T-helper 17 cell (primary cell): ENCODE data around the gene ADGRD2. TPM values are rescaled to one million over a fixed set of nuclear protein-coding genes. Genes with fewer than 3 reads are reported as not detected.

ENCODE experiments used
- ATAC-seq: fragments of 150-1000 bp; cut with Tn5 transposase; 2 replicates; pipeline ENCODE4 v1.10.0; 2021; ENCODE audit warnings: mild to moderate bottlenecking, moderate library complexity
- DNase-seq, 3 donors: peaks; one replicate each; pipeline versions ENCODE4 v3.0.0 to v3.0.0-alpha.2; 2020 to 2021
- H3K9me3 ChIP-seq: one replicate; pipeline ENCODE4 v1.7.0; 2013; ENCODE audit warnings: low read length, mild to moderate bottlenecking; ENCODE audit not compliant: control insufficient read depth, poor library complexity, severe bottlenecking
- H3K27ac Mint-ChIP-seq: one replicate; pipeline ENCODE4 v1.8.0; 2022; ENCODE audit warnings: mild to moderate bottlenecking, moderate library complexity, mixed read lengths
- H3K27me3 Mint-ChIP-seq: one replicate; pipeline ENCODE4 v1.8.0; 2022; ENCODE audit warnings: mixed read lengths
- H3K36me3 Mint-ChIP-seq: one replicate; pipeline ENCODE4 v1.8.0; 2022; ENCODE audit warnings: low read depth, mixed read lengths
- H3K4me1 Mint-ChIP-seq: one replicate; pipeline ENCODE4 v1.8.0; 2022; ENCODE audit warnings: mild to moderate bottlenecking, mixed read lengths
- H3K4me3 Mint-ChIP-seq: one replicate; pipeline ENCODE4 v1.8.0; 2022; ENCODE audit warnings: mild to moderate bottlenecking, moderate library complexity, mixed read lengths
- total RNA-seq, 4 donors: library from RNA in 2 of 4; stranded (reverse) in 2 of 4; gene quantifications; one replicate each; pipeline ENCODE4 v1.2.3 and lab custom pipeline; 2022 to 2026

The ADGRD2 gene
- total RNA-seq, 2 donors from 2014 or later, result not detected

DNA sequence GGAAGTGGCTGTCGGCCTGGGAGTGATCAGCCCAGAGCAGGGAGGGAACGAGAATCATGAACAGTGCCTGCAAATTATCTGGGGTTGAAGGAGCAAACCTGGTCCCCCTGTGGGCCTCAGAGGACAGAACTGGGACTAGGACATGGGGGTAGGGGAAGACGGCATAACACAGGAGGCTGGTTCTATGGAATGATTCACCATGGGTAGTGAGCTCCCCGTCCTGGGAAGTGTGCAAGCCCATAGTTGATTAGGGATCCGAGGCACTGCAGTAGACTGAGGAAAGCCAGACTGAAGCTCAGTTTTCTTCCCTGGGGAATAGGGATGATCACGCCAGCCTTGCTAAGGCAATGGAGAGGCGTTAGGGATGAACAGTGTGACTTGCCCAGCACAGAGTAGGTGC lies 5.6 kb downstream of the ADGRD2 start:
- no peaks in the 10 kb centered on the region for H3K4me1 Mint-ChIP-seq
- no peak overlapping the region for H3K4me3 Mint-ChIP-seq
- H3K27ac Mint-ChIP-seq, result no peak overlapping the region
- no peak for DNase-seq
- no peaks in the 10 kb centered on the region for H3K9me3 ChIP-seq
- no peak for ATAC-seq
- H3K27me3 Mint-ChIP-seq, result peaks cover 16% of the 10 kb centered on the region
- H3K36me3 Mint-ChIP-seq, result no peaks in the 10 kb centered on the region

DNA sequence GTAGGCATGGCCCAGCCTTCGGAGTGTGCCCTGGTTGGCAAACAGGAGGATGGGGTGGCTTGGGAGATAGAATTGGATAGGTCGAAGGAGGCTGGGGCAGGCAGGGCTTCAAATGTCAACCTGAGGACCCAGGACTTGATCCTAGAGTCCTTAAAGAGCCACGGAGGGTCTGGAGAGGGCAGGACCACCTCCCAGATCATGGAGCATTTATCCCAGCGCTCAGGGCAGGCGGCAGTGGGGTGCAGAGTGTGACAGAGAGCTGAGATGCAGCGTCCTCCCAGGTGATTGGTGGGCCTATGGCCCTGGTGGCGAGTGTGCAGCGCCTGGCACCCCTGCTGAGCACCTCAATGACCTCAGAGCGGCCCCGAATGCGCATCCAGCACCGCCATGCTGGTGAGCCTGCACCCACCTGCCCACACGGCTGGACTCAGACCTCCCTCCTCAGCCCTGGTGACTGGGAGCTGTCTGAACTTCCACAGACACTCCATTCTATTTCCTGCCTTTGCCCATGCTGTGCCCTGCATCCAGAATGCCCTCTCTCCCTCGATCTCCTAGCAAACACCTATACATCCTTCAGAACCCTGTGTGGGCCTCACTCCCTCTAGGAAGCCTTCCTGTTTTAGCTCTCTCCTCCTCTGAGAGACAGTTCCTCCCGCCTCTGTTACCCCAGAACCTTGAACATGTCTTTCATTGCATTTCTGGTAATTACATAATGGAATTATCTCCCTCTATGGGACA lies 6.3 kb downstream of the ADGRD2 start:
- H3K4me1 Mint-ChIP-seq, result no peaks in the 10 kb centered on the region
- H3K27me3 Mint-ChIP-seq, result peaks cover 9% of the 10 kb centered on the region
- H3K4me3 Mint-ChIP-seq, result no peak overlapping the region
- ATAC-seq, result no peak
- DNase-seq, result no peak
- H3K27ac Mint-ChIP-seq, result no peak overlapping the region
- H3K9me3 ChIP-seq, result no peaks in the 10 kb centered on the region
- no peaks in the 10 kb centered on the region for H3K36me3 Mint-ChIP-seq

- Mint-ChIP-seq H3K4me3 (no peak overlapping the region), H3K36me3 (no peaks in the 10 kb centered on the region), H3K27me3 (peaks cover 5% of the 10 kb centered on the region), H3K4me1 (no peaks in the 10 kb centered on the region), H3K27ac (no peak overlapping the region)
- no peak for DNase-seq
- no peak for ATAC-seq
- H3K9me3 ChIP-seq, result no peaks in the 10 kb centered on the region
These were observed 7.0 kb downstream of the ADGRD2 start for GRCh38 chr9:124457079-124457886.

- DNase-seq, result no peak
- no peak for ATAC-seq
- Mint-ChIP-seq H3K36me3 (no peaks in the 10 kb centered on the region), H3K4me1 (no peaks in the 10 kb centered on the region), H3K4me3 (no peak overlapping the region), H3K27me3 (no peaks in the 10 kb centered on the region), H3K27ac (no peak overlapping the region)
- no peaks in the 10 kb centered on the region for H3K9me3 ChIP-seq
These were observed 7.7 kb downstream of the ADGRD2 start for GRCh38 chr9:124457887-124458431.

GRCh38 chr9:124458441-124458840 lies 8.2 kb downstream of the ADGRD2 start:
- ATAC-seq, result no peak
- DNase-seq, result no peak
- no peaks in the 10 kb centered on the region for H3K9me3 ChIP-seq
- H3K4me3 Mint-ChIP-seq, result no peak overlapping the region
- H3K27ac Mint-ChIP-seq, result no peak overlapping the region
- H3K27me3 Mint-ChIP-seq, result no peaks in the 10 kb centered on the region
- H3K36me3 Mint-ChIP-seq, result no peaks in the 10 kb centered on the region
- H3K4me1 Mint-ChIP-seq, result no peaks in the 10 kb centered on the region

GRCh38 chr9:124462739-124463138 lies 12.5 kb downstream of the ADGRD2 start:
- DNase-seq (no peak), ATAC-seq (no peak)
- H3K9me3 ChIP-seq, result no peaks in the 10 kb centered on the region
- no peak overlapping the region for H3K27ac Mint-ChIP-seq
- no peaks in the 10 kb centered on the region for H3K36me3 Mint-ChIP-seq
- H3K27me3 Mint-ChIP-seq, result peaks cover 13% of the 10 kb centered on the region
- no peak overlapping the region for H3K4me3 Mint-ChIP-seq
- no peaks in the 10 kb centered on the region for H3K4me1 Mint-ChIP-seq

GRCh38 chr9:124465736-124466135 lies 15.5 kb downstream of the ADGRD2 start:
- no peaks in the 10 kb centered on the region for H3K9me3 ChIP-seq
- DNase-seq (no peak), ATAC-seq (no peak)
- Mint-ChIP-seq H3K36me3 (no peaks in the 10 kb centered on the region), H3K4me3 (no peak overlapping the region), H3K27me3 (peaks cover 21% of the 10 kb centered on the region), H3K4me1 (no peaks in the 10 kb centered on the region), H3K27ac (no peak overlapping the region)

DNA sequence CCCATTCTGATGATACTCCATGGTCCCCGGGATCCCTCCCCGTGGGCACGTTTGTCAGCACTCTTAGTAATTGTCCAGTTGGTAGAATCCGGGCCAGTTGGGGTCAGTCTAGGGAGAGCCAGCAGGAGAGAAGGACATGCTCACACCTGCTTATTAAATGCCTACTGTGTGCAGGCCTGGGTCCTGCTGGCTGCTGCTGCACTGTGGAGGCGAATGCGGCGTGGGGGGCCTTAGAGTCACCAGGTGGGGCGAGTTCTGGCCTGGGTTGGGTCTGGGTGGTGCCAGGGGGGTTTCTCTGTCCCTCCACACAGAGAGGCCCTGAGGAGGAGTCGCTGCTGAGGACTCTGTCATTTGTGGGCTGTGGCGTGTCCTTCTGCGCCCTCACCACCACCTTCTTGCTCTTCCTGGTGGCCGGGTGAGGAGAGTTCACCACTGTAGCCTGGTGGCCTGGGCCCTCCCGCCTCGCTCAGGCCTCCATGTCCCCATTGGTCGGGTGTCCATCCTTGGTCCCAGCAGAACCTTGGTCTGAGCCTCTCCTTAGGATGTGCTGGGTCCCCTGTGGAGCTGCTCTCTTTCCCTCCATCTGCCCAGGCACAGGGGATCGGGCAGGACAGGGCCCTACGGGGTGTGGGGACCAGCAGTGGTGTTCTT lies 17.3 kb downstream of the ADGRD2 start:
- no peak overlapping the region for H3K4me3 Mint-ChIP-seq
- no peak for DNase-seq
- H3K4me1 Mint-ChIP-seq, result no peaks in the 10 kb centered on the region
- H3K27ac Mint-ChIP-seq, result no peak overlapping the region
- H3K9me3 ChIP-seq, result no peaks in the 10 kb centered on the region
- H3K27me3 Mint-ChIP-seq, result peaks cover 28% of the 10 kb centered on the region
- H3K36me3 Mint-ChIP-seq, result peaks cover 4% of the 10 kb centered on the region
- ATAC-seq, result no peak

- Mint-ChIP-seq H3K4me1 (peaks cover 2% of the 10 kb centered on the region), H3K27me3 (peaks cover 34% of the 10 kb centered on the region), H3K27ac (no peak overlapping the region), H3K4me3 (no peak overlapping the region), H3K36me3 (peaks cover 4% of the 10 kb centered on the region)
- no peak for ATAC-seq
- no peaks in the 10 kb centered on the region for H3K9me3 ChIP-seq
- no peak for DNase-seq
These were observed 17.9 kb downstream of the ADGRD2 start for GRCh38 chr9:124468061-124468740.

- peaks cover 39% of the 10 kb centered on the region for H3K27me3 Mint-ChIP-seq
- H3K27ac Mint-ChIP-seq, result no peak overlapping the region
- H3K36me3 Mint-ChIP-seq, result peaks cover 4% of the 10 kb centered on the region
- no peak for ATAC-seq
- no peaks in the 10 kb centered on the region for H3K9me3 ChIP-seq
- no peak for DNase-seq
- H3K4me1 Mint-ChIP-seq, result peaks cover 2% of the 10 kb centered on the region
- H3K4me3 Mint-ChIP-seq, result no peak overlapping the region
These were observed 19.0 kb downstream of the ADGRD2 start for GRCh38 chr9:124469011-124469832.

GRCh38 chr9:124470306-124470705 lies 20.1 kb downstream of the ADGRD2 start:
- Mint-ChIP-seq H3K27me3 (peaks cover 37% of the 10 kb centered on the region), H3K36me3 (peaks cover 4% of the 10 kb centered on the region), H3K4me1 (peaks cover 2% of the 10 kb centered on the region), H3K27ac (no peak overlapping the region), H3K4me3 (no peak overlapping the region)
- DNase-seq, result no peak
- H3K9me3 ChIP-seq, result no peaks in the 10 kb centered on the region
- no peak for ATAC-seq

- no peak overlapping the region for H3K27ac Mint-ChIP-seq
- no peak for DNase-seq
- peaks cover 33% of the 10 kb centered on the region for H3K27me3 Mint-ChIP-seq
- H3K9me3 ChIP-seq, result no peaks in the 10 kb centered on the region
- peaks cover 4% of the 10 kb centered on the region for H3K36me3 Mint-ChIP-seq
- H3K4me1 Mint-ChIP-seq, result peaks cover 2% of the 10 kb centered on the region
- no peak for ATAC-seq
- H3K4me3 Mint-ChIP-seq, result no peak overlapping the region
These were observed 20.5 kb downstream of the ADGRD2 start for GRCh38 chr9:124470726-124471125.
